ENCODE results near the gene GALNT17. TPM values are rescaled to one million over a fixed set of nuclear protein-coding genes. Genes with fewer than 3 reads are reported as not detected.

The GALNT17 gene
- total RNA-seq, 2 donors from 2014 or later = 0.82 to 4.0 TPM

DNA sequence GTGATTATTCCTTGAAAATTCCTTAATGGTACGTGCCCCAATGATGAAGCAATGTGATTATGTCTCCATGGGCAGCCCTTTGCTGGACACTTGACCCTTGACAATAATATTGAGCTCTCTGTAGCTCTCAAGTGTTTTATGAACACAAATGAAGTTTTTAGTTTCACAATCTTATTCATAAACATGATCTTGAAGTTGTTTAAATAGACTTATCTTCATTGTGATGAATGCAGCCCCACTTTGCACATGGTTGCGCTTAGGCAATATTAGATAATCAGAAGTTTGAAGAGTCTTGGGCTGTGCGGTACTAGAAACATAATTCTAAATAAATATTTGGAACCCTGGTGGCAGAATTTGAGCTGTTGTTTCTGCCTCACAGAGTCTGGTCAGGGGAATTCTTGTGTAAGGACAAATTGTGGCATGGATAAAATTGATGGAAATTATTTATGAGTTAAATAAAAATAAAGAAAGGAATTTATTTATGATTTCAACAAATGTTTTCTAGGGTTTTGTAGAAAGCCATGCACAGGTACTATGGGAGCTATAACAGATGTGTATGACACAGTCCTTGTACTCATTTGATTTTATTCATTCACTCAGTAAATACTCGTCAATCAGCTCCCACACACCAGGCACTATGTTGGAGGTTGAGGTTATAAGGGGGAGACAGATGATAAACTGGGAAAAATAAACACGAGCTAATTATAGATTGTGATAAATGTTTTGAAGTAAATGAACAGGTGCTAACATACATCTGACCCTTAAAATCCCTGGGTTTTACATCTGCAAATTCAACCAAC, 217.9 kb downstream of the GALNT17 start:
- Histone ChIP-seq H3K36me3 (no peaks in the 10 kb centered on the region), H3K4me3 (no peak overlapping the region), H3K27me3 (no peaks in the 10 kb centered on the region), H3K4me1 (no peaks in the 10 kb centered on the region), H3K27ac (no peak overlapping the region), H3K9me3 (peaks cover 0 to 9% of the 10 kb centered on the region in 2 donors)
- no peak for TF ChIP-seq CTCF (IDR thresholded peaks at IDR 0.05)
- no peak for DNase-seq (ENCODE audit: low spot score)

GRCh38 chr7:71350680-71351079, 218.7 kb downstream of the GALNT17 start:
- no peaks in the 10 kb centered on the region for H3K36me3 ChIP-seq

GRCh38 chr7:71354716-71355115, 222.8 kb downstream of the GALNT17 start:
- no peak for TF ChIP-seq CTCF (IDR thresholded peaks at IDR 0.05)
- H3K36me3 ChIP-seq = no peaks in the 10 kb centered on the region
- no peak for DNase-seq (ENCODE audit: low spot score)

More at GRCh38 chr7:71350680-71351079, 218.7 kb downstream of the GALNT17 start:
- Histone ChIP-seq H3K27ac (no peak overlapping the region), H3K9me3 (peaks cover 0 to 9% of the 10 kb centered on the region in 2 donors), H3K4me1 (no peaks in the 10 kb centered on the region), H3K4me3 (no peak overlapping the region), H3K27me3 (no peaks in the 10 kb centered on the region)
- TF ChIP-seq CTCF (IDR thresholded peaks at IDR 0.05) = no peak
- no peak for DNase-seq (ENCODE audit: low spot score)

GRCh38 chr7:71361451-71362032, 229.6 kb downstream of the GALNT17 start:
- H3K27ac ChIP-seq = no peak overlapping the region
- DNase-seq (ENCODE audit: low spot score) = no peak
- H3K4me3 ChIP-seq = no peak overlapping the region
- H3K4me1 ChIP-seq = no peaks in the 10 kb centered on the region
- H3K27me3 ChIP-seq = no peaks in the 10 kb centered on the region
- H3K9me3 ChIP-seq = no peaks in the 10 kb centered on the region
- no peaks in the 10 kb centered on the region for H3K36me3 ChIP-seq
- TF ChIP-seq CTCF (IDR thresholded peaks at IDR 0.05) = no peak

More at GRCh38 chr7:71354716-71355115, 222.8 kb downstream of the GALNT17 start:
- H3K4me3 ChIP-seq = no peak overlapping the region
- peaks cover 0 to 9% of the 10 kb centered on the region in 2 donors for H3K9me3 ChIP-seq
- H3K27ac ChIP-seq = no peak overlapping the region
- H3K27me3 ChIP-seq = no peaks in the 10 kb centered on the region
- no peaks in the 10 kb centered on the region for H3K4me1 ChIP-seq

DNA sequence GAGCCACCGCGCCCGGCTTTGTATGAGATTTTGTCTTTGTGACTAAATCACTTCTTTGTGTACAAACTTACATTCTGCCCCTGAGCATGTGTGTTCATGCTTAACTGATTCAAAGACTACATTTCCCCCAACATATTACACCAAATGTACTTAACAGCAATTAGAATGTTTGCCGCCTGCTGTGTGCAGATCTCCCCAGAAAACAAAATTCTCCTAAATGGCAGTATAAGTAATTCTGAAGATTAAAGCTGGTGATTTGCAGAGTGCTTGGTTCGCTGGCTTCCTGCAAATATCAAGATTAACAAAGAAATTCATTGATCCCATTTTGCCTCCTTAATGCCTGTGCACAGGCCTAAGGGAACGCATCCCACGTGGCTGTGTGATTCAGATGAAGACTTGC, 230.3 kb downstream of the GALNT17 start:
- Histone ChIP-seq H3K27me3 (no peaks in the 10 kb centered on the region), H3K9me3 (no peaks in the 10 kb centered on the region), H3K27ac (no peak overlapping the region), H3K4me3 (no peak overlapping the region), H3K4me1 (no peaks in the 10 kb centered on the region), H3K36me3 (no peaks in the 10 kb centered on the region)
- DNase-seq (ENCODE audit: low spot score) = no peak
- TF ChIP-seq CTCF (IDR thresholded peaks at IDR 0.05) = no peak
